Left ventricle myocardium inferior (tissue), 1 donor: ENCODE measurements around the gene APBA1. TPM values are rescaled to one million over a fixed set of nuclear protein-coding genes. Genes with fewer than 3 reads are reported as not detected.
"Not testable (repeated sequence)": the region's sequence is repeated elsewhere in the genome, so short reads cannot be mapped to it uniquely, and the experiment has no call there.

ENCODE experiments used
- DNase-seq: peaks from one replicate; pipeline ENCODE4 v3.0.0-alpha.2; 2020
- H3K27ac ChIP-seq: fragments of 200-600 bp; replicated peaks from 2 replicates; pipeline ENCODE4 v1.8.0; 2021
- H3K27me3 ChIP-seq: fragments of 200-600 bp; 2 replicates; pipeline ENCODE4 v1.8.0; 2021; ENCODE audit warnings: low read depth
- H3K36me3 ChIP-seq: fragments of 200-600 bp; 2 replicates; pipeline ENCODE4 v1.8.0; 2021
- H3K4me1 ChIP-seq: fragments of 200-600 bp; 2 replicates; pipeline ENCODE4 v1.8.0; 2021
- H3K4me3 ChIP-seq: fragments of 200-600 bp; 2 replicates; pipeline ENCODE4 v1.8.0; 2021; ENCODE audit warnings: mild to moderate bottlenecking, moderate library complexity
- H3K9me3 ChIP-seq: fragments of 200-600 bp; replicated peaks from 2 replicates; pipeline ENCODE4 v1.8.0; 2021
- intact Hi-C: fragments of 100-400 bp; cut with micrococcal nuclease; formaldehyde crosslinking; loops from one replicate; pipeline ENCODE4 v1.11.0; 2022
- total RNA-seq: library from RNA; stranded (reverse); fragmentation: NEBNext Ultra II Directional; extraction: Animal tissue kit (Norgen Biotek cat#: 25700); gene quantifications from one replicate; pipeline ENCODE4 v1.2.1, GENCODE V29; 2021
- TF ChIP-seq, protein P1 (sequence below): fragments of 200-600 bp; IDR thresholded peaks from 2 replicates; pipeline ENCODE4 v1.8.0; 2021; ENCODE audit warnings: antibody characterized with exemption, mild to moderate bottlenecking, borderline replicate concordance
- donor health status: DM: no; HTN: yes; CAD: no; lungs with severe emphysema.

Gene APBA1
- total RNA-seq, 1 donor from 2014 or later = 3.0 TPM

DNA sequence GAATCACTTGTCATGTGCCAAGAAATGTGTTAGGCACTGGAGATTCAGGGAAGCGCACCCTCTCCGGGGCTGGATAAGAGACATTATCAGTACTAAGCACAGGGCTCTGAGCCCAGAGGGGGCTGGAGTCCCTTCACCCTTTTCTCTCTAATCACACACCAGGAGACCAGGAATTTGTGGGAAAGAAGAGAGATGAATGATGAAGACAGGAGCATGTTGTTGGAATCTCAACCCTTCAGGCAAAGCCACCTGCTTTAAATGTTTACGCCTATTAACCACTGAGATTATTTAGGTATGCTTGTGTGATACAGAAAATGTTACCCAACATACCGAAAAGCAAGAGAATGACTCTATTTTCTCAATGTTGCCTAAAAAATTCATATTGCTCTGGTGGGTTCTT, 227.4 kb downstream of the APBA1 start:
- H3K4me3 ChIP-seq = no peak overlapping the region
- peaks cover 11% of the 10 kb centered on the region for H3K4me1 ChIP-seq
- no peaks in the 10 kb centered on the region for H3K27me3 ChIP-seq
- intact Hi-C loops = no loop called here
- no peak overlapping the region for H3K27ac ChIP-seq
- TF ChIP-seq, protein P1, sequence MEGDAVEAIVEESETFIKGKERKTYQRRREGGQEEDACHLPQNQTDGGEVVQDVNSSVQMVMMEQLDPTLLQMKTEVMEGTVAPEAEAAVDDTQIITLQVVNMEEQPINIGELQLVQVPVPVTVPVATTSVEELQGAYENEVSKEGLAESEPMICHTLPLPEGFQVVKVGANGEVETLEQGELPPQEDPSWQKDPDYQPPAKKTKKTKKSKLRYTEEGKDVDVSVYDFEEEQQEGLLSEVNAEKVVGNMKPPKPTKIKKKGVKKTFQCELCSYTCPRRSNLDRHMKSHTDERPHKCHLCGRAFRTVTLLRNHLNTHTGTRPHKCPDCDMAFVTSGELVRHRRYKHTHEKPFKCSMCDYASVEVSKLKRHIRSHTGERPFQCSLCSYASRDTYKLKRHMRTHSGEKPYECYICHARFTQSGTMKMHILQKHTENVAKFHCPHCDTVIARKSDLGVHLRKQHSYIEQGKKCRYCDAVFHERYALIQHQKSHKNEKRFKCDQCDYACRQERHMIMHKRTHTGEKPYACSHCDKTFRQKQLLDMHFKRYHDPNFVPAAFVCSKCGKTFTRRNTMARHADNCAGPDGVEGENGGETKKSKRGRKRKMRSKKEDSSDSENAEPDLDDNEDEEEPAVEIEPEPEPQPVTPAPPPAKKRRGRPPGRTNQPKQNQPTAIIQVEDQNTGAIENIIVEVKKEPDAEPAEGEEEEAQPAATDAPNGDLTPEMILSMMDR = no peak
- no peaks in the 10 kb centered on the region for H3K9me3 ChIP-seq
- no peak for DNase-seq
- H3K36me3 ChIP-seq = peaks cover 23% of the 10 kb centered on the region

GRCh38 chr9:69444021-69444420, 228.2 kb downstream of the APBA1 start:
- H3K27ac ChIP-seq = no peak overlapping the region
- H3K36me3 ChIP-seq = peaks cover 17% of the 10 kb centered on the region
- H3K27me3 ChIP-seq = no peaks in the 10 kb centered on the region
- DNase-seq = no peak
- TF ChIP-seq, protein P1 = no peak
- H3K9me3 ChIP-seq = no peaks in the 10 kb centered on the region
- peaks cover 11% of the 10 kb centered on the region for H3K4me1 ChIP-seq
- H3K4me3 ChIP-seq = no peak overlapping the region
- intact Hi-C loops = no loop called here

GRCh38 chr9:69443178-69443577, 229.0 kb downstream of the APBA1 start:
- TF ChIP-seq, protein P1 = no peak
- H3K9me3 ChIP-seq = no peaks in the 10 kb centered on the region
- intact Hi-C loops = no loop called here
- H3K4me1 ChIP-seq = peaks cover 11% of the 10 kb centered on the region
- DNase-seq = no peak
- H3K27ac ChIP-seq = no peak overlapping the region
- peaks cover 12% of the 10 kb centered on the region for H3K36me3 ChIP-seq
- no peak overlapping the region for H3K4me3 ChIP-seq
- H3K27me3 ChIP-seq = no peaks in the 10 kb centered on the region

DNA sequence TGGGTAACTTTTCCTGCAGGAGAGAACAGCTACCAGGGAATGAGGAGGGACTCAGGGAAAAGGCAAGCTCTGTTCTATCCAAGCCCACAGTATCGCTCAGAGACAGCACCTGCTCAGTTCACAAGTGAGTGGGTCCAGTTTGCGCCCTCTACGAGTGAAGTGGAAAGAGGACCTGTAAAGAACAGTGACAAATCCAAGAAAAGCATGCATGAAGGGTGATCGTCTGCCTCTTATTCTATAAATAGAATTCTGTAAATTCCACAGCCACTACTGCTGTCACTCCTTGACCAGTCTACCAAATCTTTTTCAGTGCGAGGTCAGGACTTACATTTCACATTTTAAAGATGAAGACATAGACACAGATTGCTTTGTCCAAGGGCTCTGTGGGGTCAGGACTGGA, 229.7 kb downstream of the APBA1 start:
- no peaks in the 10 kb centered on the region for H3K27me3 ChIP-seq
- intact Hi-C loops = no loop called here
- no peak for DNase-seq
- H3K27ac ChIP-seq = no peak overlapping the region
- H3K9me3 ChIP-seq = no peaks in the 10 kb centered on the region
- TF ChIP-seq, protein P1 = no peak
- H3K36me3 ChIP-seq = peaks cover 12% of the 10 kb centered on the region
- H3K4me1 ChIP-seq = peaks cover 11% of the 10 kb centered on the region
- no peak overlapping the region for H3K4me3 ChIP-seq

DNA sequence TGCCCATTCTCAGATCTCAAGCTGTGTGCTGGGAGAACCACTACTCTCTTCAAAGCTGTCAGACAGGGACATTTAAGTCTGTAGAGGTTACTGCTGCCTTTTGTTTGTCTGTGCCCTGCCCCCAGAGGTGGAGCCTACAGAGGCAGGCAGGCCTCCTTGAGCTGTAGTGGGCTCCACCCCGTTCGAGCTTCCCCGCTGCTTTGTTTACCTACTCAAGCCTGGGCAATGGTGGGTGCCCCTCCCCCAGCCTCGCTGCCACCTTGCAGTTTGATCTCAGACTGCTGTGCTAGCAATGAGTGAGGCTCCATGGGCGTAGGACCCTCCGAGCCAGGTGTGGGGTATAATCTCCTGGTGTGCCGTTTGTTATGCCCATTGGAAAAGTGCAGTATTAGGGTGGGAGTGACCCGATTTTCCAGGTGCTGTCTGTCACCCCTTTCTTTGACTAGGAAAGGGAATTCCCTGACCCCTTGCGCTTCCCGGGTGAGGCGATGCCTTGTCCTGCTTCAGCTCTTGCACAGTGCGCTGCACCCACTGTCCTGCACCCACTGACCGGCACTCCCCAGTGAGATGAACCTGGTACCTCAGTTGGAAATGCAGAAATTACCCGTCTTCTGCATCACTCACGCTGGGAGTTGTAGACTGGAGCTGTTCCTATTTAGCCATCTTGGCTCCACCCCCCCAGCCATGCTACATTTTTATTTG, 231.8 kb downstream of the APBA1 start:
- H3K4me3 ChIP-seq, intact Hi-C loops, H3K9me3 ChIP-seq, H3K27ac ChIP-seq, DNase-seq, H3K27me3 ChIP-seq: not testable (repeated sequence)
- H3K36me3 ChIP-seq = peaks cover 12% of the 10 kb centered on the region
- peaks cover 11% of the 10 kb centered on the region for H3K4me1 ChIP-seq

GRCh38 chr9:69439654-69440053, 232.5 kb downstream of the APBA1 start:
- H3K36me3 ChIP-seq = peaks cover 12% of the 10 kb centered on the region
- H3K4me3 ChIP-seq, H3K27me3 ChIP-seq, H3K9me3 ChIP-seq, DNase-seq, intact Hi-C loops, H3K27ac ChIP-seq: not testable (repeated sequence)
- H3K4me1 ChIP-seq = peaks cover 11% of the 10 kb centered on the region
